Astrocyte (in vitro differentiated cells and primary cell): ENCODE measurements around the gene ZNF629. TPM values are rescaled to one million over a fixed set of nuclear protein-coding genes. Genes with fewer than 3 reads are reported as not detected.

Source experiments
- DNase-seq: peaks from one replicate; pipeline ENCODE4 v3.0.0-alpha.2; 2010; ENCODE audit warnings: low read depth
- FAIRE-seq: peaks from 2 replicates; lab custom pipeline; 2011; peaks lifted over from hg19 to GRCh38; lab: Jason Lieb, UNC
- H2AFZ ChIP-seq: 2 replicates; pipeline ENCODE4 v1.6.0; 2012; ENCODE audit warnings: low read depth, low read length, inconsistent platforms
- H3K27ac ChIP-seq: 2 replicates; pipeline ENCODE4 v1.5.1; 2011; ENCODE audit warnings: low read depth, low read length, inconsistent platforms
- H3K27me3 ChIP-seq: 2 replicates; pipeline ENCODE4 v1.6.0; 2011; ENCODE audit warnings: low read length, inconsistent platforms; ENCODE audit not compliant: insufficient read depth
- H3K36me3 ChIP-seq: 2 replicates; pipeline ENCODE4 v1.5.1; 2011; ENCODE audit warnings: low read length, inconsistent platforms; ENCODE audit not compliant: insufficient read depth
- H3K4me1 ChIP-seq: 2 replicates; pipeline ENCODE4 v1.5.1; 2011; ENCODE audit warnings: low read length, inconsistent platforms; ENCODE audit not compliant: insufficient read depth
- H3K4me2 ChIP-seq: 2 replicates; pipeline ENCODE4 v1.6.0; 2012; ENCODE audit warnings: low read length, inconsistent platforms
- H3K4me3 ChIP-seq: 2 replicates; pipeline ENCODE4 v1.5.1; 2011; ENCODE audit warnings: low read depth, mild to moderate bottlenecking, low read length, inconsistent platforms; ENCODE audit not compliant: insufficient read depth
- H3K79me2 ChIP-seq: 2 replicates; pipeline ENCODE4 v1.6.0; 2012; ENCODE audit warnings: mild to moderate bottlenecking, low read length, inconsistent platforms; ENCODE audit not compliant: insufficient read depth
- H3K9ac ChIP-seq: 2 replicates; pipeline ENCODE4 v1.6.0; 2012; ENCODE audit warnings: mild to moderate bottlenecking, low read length, inconsistent platforms
- H3K9me3 ChIP-seq: 2 replicates; pipeline ENCODE4 v1.5.1; 2012; ENCODE audit warnings: low read depth, mild to moderate bottlenecking, low read length, inconsistent platforms; ENCODE audit not compliant: insufficient read depth
- H4K20me1 ChIP-seq: 2 replicates; pipeline ENCODE4 v1.6.0; 2012; ENCODE audit warnings: low read length, inconsistent platforms; ENCODE audit not compliant: insufficient read depth
- H3K27ac Mint-ChIP-seq: one replicate; pipeline ENCODE4 v1.8.0; 2021; ENCODE audit warnings: mild to moderate bottlenecking, mixed read lengths; ENCODE audit not compliant: unreplicated experiment
- H3K27me3 Mint-ChIP-seq: one replicate; pipeline ENCODE4 v1.8.0; 2021; ENCODE audit warnings: low read depth, mixed read lengths; ENCODE audit not compliant: unreplicated experiment
- H3K36me3 Mint-ChIP-seq: one replicate; pipeline ENCODE4 v1.8.0; 2021; ENCODE audit warnings: low read depth, mixed read lengths; ENCODE audit not compliant: unreplicated experiment
- H3K4me1 Mint-ChIP-seq: one replicate; pipeline ENCODE4 v1.8.0; 2021; ENCODE audit warnings: low read depth, mixed read lengths; ENCODE audit not compliant: unreplicated experiment
- H3K4me3 Mint-ChIP-seq: one replicate; pipeline ENCODE4 v1.8.0; 2021; ENCODE audit warnings: mild to moderate bottlenecking, moderate library complexity, mixed read lengths; ENCODE audit not compliant: unreplicated experiment
- H3K9me3 Mint-ChIP-seq: one replicate; pipeline ENCODE4 v1.8.0; 2021; ENCODE audit warnings: mild to moderate bottlenecking, mixed read lengths; ENCODE audit not compliant: unreplicated experiment
- EZH2 ChIP-seq: IDR thresholded peaks from 2 replicates; pipeline ENCODE4 v1.6.1; 2012; ENCODE audit warnings: mild to moderate bottlenecking, low read length, inconsistent platforms; ENCODE audit not compliant: insufficient read depth
- total RNA-seq: library from RNA; stranded (reverse); gene quantifications from 2 replicates; pipeline ENCODE4 v1.2.1, GENCODE V29; 2021
- TF ChIP-seq, protein P1 (sequence below): IDR thresholded peaks from 2 replicates; pipeline ENCODE4 v1.5.1; 2011; ENCODE audit warnings: low read depth, mild to moderate bottlenecking, inconsistent platforms, low read length, moderate library complexity; ENCODE audit not compliant: insufficient read depth

The ZNF629 gene
- total RNA-seq, 1 donor from 2014 or later = 17.6 TPM

DNA sequence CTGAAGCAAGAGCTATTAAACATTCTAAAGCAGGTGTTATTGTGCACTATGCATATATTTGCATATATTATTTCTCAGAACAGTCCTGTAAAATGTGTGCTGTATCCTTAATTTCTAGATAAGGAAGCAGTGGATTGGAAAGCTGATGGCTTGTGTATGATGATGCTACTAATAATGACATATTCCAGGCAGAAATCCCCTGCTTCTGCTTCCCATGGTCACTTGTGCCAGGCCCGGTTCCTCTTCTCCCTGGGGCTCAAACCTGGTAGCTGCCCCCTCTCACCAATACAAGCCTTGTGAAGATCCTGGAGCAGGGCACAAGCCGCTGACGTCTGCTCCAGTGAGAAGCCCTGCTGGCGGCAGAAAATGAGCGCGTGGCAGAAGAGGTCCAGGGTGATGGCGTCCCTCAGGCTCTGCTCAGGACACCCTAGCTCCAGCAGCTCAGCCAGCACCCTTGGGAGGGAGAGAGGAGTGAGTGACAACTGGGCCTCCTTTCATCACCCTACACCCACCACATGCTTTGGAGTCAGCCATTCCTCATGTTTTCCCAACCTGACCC is 26.9 kb downstream of the ZNF629 start:
- H3K36me3 Mint-ChIP-seq = peaks cover 6% of the 10 kb centered on the region
- TF ChIP-seq EZH2 = no peak
- TF ChIP-seq, protein P1, sequence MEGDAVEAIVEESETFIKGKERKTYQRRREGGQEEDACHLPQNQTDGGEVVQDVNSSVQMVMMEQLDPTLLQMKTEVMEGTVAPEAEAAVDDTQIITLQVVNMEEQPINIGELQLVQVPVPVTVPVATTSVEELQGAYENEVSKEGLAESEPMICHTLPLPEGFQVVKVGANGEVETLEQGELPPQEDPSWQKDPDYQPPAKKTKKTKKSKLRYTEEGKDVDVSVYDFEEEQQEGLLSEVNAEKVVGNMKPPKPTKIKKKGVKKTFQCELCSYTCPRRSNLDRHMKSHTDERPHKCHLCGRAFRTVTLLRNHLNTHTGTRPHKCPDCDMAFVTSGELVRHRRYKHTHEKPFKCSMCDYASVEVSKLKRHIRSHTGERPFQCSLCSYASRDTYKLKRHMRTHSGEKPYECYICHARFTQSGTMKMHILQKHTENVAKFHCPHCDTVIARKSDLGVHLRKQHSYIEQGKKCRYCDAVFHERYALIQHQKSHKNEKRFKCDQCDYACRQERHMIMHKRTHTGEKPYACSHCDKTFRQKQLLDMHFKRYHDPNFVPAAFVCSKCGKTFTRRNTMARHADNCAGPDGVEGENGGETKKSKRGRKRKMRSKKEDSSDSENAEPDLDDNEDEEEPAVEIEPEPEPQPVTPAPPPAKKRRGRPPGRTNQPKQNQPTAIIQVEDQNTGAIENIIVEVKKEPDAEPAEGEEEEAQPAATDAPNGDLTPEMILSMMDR = no peak
- no peak overlapping the region for H2AFZ ChIP-seq
- H3K4me1 ChIP-seq = peaks cover 12% of the 10 kb centered on the region
- H3K79me2 ChIP-seq = peaks cover 30% of the 10 kb centered on the region
- H3K27me3 ChIP-seq = no peaks in the 10 kb centered on the region
- H3K36me3 ChIP-seq = peaks cover 18% of the 10 kb centered on the region
- H3K27ac Mint-ChIP-seq = no peak overlapping the region
- FAIRE-seq (no peak), DNase-seq (no peak)
- H3K27ac ChIP-seq = no peak overlapping the region
- H3K9me3 Mint-ChIP-seq = no peaks in the 10 kb centered on the region
- no peaks in the 10 kb centered on the region for H3K27me3 Mint-ChIP-seq
- peaks cover 10% of the 10 kb centered on the region for H3K4me1 Mint-ChIP-seq
- peak overlapping the region; percentile 90 for H3K4me2 ChIP-seq
- H4K20me1 ChIP-seq = peaks cover 25% of the 10 kb centered on the region
- H3K4me3 ChIP-seq = no peak overlapping the region
- no peaks in the 10 kb centered on the region for H3K9me3 ChIP-seq
- H3K4me3 Mint-ChIP-seq = peak overlapping the region; percentile 96
- no peak overlapping the region for H3K9ac ChIP-seq

DNA sequence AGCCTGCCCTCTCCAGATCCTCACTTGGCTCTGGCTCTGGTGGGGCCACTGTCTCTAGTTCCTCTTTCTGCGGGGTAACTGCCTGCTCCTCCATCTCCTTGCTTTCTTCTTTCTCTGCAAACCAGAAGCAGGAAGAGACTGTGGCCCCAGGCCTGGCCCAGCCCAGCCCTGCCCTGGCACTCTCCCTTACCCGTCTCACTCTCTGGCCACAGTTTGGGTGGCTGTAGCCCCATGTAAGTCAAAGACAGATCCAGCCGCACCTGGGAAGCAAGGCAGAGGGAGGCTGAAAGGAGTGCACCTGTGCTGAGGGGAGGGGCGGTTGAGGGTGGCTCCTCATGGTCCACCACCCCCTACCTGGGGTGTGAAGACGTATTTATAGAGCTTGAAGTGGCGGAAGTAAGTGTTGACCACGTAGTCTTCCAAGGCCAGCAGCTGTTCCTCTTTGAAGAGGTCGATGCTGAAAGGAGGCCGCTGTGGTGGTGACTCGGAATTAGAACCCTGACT is 28.0 kb downstream of the ZNF629 start:
- FAIRE-seq = no peak
- peaks cover 10% of the 10 kb centered on the region for H3K4me1 Mint-ChIP-seq

More for the DNA sequence above, 28.0 kb downstream of the ZNF629 start:
- H3K36me3 ChIP-seq = peaks cover 12% of the 10 kb centered on the region
- no peak for TF ChIP-seq EZH2
- TF ChIP-seq, protein P1 = no peak
- no peaks in the 10 kb centered on the region for H3K27me3 Mint-ChIP-seq
- peaks cover 4% of the 10 kb centered on the region for H3K36me3 Mint-ChIP-seq
- H3K27ac ChIP-seq = no peak overlapping the region
- DNase-seq = no peak
- no peaks in the 10 kb centered on the region for H3K9me3 Mint-ChIP-seq
- H3K4me1 ChIP-seq = peaks cover 12% of the 10 kb centered on the region
- no peak overlapping the region for H3K4me2 ChIP-seq
- H2AFZ ChIP-seq = no peak overlapping the region
- peaks cover 15% of the 10 kb centered on the region for H4K20me1 ChIP-seq
- H3K27ac Mint-ChIP-seq = no peak overlapping the region
- H3K27me3 ChIP-seq = no peaks in the 10 kb centered on the region
- H3K9ac ChIP-seq = no peak overlapping the region
- H3K4me3 ChIP-seq = no peak overlapping the region
- no peaks in the 10 kb centered on the region for H3K9me3 ChIP-seq
- no peak overlapping the region for H3K4me3 Mint-ChIP-seq
- peaks cover 20% of the 10 kb centered on the region for H3K79me2 ChIP-seq
